Fibroblast of skin of scalp (primary cell): ENCODE measurements around the gene EIF4B. TPM values are rescaled to one million over a fixed set of nuclear protein-coding genes. Genes with fewer than 3 reads are reported as not detected.
A peak's percentile ranks its signal among the peaks of the same experiment; 100 is the strongest.
"Not testable (repeated sequence)": the region's sequence is repeated elsewhere in the genome, so short reads cannot be mapped to it uniquely, and the experiment has no call there.

Experiments
- DNase-seq: peaks from one replicate; pipeline ENCODE4 v3.0.0-alpha.2; 2013
- polyA plus RNA-seq, 2 experiments: library from polyadenylated mRNA; unstranded; fragments of 120-200 nt; gene quantifications; one replicate each; pipeline ENCODE4 v1.2.1, GENCODE V29; 2013; ENCODE audit not compliant: insufficient read length in 2 of 2

Gene EIF4B
- 275 TPM for polyA plus RNA-seq (2013, experiment 1 of 2; ENCODE audit: insufficient read length)
- polyA plus RNA-seq (2013, experiment 2 of 2; ENCODE audit: insufficient read length), result 285 TPM

DNA sequence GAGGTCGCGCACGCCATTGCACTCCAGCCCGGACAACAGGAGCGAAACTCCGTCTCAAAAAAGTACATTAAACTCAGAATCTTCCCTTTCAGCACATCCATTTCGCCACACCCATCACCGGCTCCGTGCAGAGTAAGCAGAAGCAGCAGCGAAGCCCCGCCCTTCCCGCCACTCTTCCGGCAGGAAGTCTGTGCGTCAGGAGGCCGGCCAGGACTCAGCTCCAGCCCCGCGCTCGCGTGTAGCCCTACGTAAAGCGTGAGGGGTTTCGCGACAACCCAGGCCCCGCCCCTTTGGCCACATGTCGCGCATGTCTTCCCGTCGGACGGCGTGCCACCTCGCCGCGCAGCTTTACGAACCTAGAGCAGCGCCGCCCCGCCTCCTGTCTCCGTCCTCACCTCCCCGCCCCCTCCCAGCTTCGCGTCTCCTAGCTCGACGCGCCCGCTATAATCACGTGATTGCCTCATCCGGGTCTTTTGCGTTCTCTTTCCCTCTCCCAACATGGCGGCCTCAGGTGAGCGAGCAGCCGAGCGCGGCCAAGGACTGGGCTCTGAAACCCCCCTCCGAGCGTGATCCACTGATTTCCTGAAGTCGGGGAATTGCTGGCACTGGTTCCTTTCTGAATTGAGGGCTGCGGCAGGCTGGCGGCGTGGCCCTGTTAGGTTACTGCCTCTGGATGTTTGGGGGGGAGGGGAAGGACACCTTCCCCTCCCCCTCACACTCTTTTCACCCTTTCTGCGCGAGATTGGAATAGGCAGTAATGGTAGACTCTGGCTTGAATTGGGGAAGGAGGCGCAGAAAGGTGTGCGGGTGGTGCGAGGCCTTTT lies at the start of gene EIF4B:
TSS of gene EIF4B (plus strand) at position 471 of the 824 bp plus-strand sequence. CDS start at position 499, 28 bp downstream.
- DNase-seq, result peak; percentile 100

GRCh38 chr12:52956987-52957386 lies 49.3 kb upstream of the EIF4B start:
- no peak for DNase-seq

- DNase-seq, result no peak
These were observed 41.5 kb upstream of the EIF4B start for GRCh38 chr12:52964556-52965336.

GRCh38 chr12:52965337-52965731 lies 40.9 kb upstream of the EIF4B start:
- DNase-seq, result no peak

DNA sequence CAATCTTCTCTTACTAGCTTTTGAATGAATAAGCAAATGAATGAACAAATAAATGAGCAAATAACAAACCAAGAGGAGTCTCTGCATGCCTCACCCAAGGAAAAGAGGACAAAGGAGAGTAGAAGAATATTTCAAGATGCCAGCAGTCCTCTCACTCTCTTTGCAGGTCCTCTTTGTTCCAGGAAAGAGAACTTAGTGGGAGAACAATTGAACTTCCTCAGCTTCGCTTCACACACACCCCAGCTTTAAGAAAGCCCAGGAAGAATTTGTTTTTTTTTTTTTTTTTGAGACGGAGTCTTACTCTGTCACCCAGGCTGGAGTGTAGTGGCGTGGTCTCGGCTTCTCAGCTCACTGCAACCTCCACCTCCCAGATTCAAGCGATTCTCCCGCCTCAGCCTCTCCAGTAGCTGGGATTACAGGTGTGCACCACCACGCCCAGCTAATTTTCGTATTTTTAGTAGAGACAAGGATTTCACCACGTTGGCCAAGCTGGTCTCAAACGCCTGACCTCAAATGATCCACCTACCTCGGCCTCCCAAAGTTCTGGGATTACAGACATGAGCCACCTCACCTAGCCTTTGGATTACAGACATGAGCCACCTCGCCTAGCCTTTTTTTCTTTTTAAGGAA lies 37.0 kb upstream of the EIF4B start:
- no peak for DNase-seq

- DNase-seq, result no peak
These were observed 36.3 kb upstream of the EIF4B start for GRCh38 chr12:52969828-52970569.

- peak; percentile 47 for DNase-seq
These were observed 34.5 kb upstream of the EIF4B start for GRCh38 chr12:52971679-52972329.

DNA sequence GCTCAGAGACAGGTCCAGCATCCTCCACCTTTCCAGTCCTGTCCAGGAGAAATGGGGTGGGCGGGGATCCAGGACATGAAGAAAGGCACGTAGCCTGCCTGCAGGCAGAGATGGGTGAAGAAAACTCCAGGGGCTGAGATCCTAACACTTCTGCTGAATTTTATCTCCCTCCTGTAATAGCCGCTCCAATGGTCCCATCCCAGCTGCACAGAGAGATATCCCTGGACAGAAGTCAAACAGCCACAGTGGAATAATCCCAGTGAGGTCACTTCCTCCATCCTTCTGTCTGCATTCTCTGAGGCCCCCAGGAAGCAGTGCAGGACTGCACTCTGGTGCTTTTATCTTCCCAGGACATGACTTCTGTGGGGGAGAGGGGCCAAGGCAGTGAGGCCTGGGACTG lies 31.1 kb upstream of the EIF4B start:
- peak; percentile 46 for DNase-seq

DNA sequence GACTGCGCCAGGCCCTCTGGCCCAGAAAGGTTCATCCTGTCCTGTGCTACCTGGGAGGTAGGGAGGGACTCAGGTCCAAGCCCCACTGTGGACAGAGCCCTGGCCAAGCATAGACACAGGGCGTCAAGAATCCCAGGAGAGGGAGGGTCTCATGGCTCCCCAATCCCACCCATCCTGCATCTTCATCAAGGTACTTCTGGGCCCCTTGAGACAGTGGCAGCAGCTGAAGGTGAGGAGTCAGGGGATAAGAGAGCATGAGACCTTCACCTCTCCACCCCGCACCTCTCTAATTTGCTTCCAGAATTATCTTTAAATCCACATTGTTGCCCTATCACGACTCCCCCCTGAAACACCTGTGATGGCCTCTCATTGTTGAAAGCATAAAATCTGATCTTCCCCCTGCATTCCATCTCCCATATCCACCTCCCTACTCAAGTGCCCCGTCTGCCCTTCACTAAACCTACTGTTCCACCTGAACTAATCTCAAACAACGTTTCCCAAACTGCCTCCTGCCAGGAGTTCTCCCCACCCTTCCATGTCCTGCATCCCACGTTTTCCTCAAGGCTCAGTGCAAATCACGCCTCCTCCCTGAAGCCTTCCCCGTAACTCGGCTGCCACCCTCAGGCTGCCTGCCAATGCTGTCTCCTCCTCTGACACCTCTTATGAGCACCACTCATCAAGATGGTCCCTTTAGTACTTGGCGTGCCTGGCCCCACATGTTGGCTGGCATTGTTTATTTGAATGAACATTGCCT lies 30.3 kb upstream of the EIF4B start:
- peak; percentile 43 for DNase-seq

- DNase-seq, result peak; percentile 84
These were observed 29.6 kb upstream of the EIF4B start for GRCh38 chr12:52976574-52977071.

GRCh38 chr12:52977170-52977569 lies 29.1 kb upstream of the EIF4B start:
- DNase-seq, result peak; percentile 12

DNA sequence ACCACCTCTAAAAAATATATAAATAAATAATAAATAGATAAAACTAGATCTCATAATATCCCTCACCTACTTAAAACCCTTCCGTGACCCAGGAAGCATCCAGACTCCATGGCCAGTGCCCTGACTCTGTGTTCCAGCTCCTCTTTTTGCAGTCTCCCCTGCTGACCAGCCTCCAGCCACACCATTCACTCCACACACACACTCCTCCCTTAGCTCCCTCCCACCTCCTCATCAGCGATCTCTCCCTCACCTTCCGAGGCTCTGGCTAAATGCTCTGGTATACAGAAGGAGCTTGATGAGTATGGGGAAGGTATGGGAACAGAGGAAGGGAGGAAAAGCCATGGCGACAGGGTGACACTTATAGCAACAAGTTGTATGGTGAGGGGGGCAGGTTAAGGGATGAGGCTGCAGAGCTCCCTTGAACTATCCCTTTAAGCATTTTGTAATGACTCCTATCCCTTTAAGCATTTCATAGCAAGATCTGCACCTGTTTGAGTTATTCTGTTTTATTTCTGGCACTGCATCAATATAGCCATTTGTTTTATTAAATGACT lies 26.1 kb upstream of the EIF4B start:
- DNase-seq, result no peak

DNA sequence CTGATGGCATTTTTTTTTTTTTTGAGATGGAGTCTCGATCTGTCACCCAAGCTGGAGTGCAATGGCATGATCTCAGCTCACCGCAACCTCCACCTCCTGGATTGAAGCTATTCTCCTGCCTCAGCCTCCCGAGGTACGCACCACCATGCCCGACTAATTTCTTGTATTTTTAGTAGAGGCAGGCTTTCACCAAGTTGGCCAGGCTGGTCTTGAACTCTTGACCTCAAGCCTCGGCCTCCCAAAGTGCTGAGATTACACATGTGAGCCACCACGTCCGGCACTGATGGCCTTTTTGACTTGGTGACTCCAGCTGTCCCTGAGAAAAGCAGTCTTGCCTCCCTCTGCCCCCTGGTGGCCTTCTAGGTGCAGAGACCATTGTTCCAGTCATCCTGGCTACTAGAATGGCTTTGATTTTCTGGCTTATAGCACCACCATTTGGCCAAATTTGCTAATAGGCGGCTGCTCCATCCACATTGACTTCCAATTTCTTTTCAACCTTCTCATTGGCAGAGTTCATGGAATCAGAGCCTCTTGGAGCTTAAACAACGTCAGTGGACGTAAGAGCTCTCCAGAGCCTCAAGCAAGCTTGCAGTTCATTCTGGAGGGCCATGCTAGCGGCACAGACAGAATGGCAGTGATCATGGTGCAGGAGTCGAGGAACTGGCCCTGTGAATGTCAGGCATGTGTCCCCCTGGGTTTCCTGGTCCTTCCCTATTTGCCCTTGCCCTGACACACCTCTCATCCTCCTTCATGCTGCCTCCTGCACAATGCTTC lies 25.4 kb upstream of the EIF4B start:
- DNase-seq, result peak; percentile 89

DNA sequence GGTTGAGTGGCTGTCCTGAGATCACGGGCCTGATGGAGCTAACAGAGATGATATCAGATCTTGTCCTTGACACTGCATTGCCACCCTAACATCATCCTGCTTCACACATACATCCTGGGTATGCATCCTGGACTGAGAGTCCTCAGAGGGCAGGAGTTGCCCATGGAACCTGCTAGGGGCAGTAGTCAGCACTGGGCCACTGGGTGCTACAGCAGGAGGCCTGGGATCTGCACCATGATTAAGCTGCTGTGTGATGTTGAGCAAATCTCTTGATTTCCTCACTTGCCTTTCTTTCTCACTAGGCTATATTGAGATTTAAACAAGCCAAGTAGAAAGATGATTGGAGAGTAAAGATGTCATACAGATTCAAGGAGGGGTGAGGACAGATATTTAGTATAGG lies 22.1 kb upstream of the EIF4B start:
- no peak for DNase-seq

DNA sequence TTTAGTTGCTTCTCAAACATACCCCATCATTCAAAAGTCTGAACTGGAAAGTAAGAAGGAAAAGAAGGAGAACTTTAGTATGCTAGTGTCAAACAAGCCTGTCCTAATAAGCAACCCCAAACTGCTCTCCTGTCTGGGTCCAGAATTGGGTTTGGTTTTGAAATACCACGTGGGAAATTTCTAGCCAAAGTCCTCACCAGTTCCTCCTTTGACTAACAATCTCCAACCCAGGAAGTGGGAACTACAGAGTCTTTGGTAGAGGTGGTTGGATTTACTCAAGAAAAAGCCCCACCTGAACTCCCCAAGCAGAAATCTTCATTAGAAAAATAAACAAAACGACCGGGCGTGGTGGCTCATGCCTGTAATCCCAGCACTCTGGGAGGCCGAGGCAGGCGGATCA lies 17.4 kb upstream of the EIF4B start:
- DNase-seq, result no peak

- no peak for DNase-seq
These were observed 16.1 kb upstream of the EIF4B start for GRCh38 chr12:52990206-52990605.

DNA sequence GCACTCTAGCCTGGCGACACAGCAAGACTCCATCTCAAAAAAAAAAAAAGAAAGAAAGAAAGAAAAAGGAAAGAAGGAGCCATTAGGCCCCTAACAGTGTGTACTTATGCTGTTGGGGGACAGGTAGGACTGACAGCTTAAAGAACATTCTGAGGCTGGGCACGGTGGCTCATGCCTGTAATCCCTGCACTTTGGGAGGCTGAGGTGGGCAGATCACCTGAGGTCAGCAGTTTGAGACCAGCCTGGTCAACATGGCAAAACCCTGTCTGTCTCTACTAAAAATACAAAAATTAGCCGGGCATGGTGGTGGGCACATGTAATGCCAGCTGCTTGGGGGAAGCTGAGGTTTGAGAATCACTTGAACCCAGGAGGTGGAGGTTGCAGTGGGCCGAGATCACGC lies 14.0 kb upstream of the EIF4B start:
- not testable (repeated sequence) for DNase-seq

DNA sequence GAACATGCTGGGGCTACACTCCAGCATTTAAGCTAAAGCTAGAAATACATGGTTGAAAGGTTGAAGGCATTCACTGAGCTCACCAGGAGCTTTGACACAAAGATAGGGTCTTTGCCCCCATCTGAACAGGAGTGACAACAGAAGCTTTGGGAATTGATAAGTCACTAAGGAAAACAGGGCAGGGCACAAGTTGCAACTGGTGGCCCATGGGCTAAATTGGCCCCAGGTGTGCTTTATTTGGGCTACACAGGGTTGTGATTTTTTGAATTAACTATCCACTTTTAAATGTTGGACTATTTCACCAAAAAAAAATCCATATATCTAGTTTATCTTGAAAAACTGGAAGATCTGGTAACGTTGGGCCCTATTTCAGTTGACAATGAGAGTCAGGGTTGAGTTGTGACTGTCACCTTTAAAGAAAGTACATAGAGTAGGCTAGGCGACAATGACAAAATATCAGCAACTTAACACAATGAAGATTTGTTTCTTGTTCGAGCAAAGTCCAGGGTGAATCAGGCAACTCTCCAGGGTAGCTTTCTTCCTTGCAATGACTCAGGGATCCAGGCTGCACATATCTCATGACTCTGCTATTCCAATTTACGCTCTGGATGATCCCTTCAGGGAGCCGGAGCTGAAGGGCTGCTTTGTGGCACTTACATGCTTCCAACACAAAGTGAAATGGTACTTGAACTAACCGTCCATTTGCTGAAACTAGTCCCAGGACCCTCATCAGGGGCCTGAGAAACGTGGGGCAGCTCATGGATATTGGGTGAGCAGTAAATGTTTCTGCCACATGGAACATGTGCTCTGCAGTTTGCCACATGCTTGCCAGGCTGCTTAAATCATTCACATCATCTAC lies 13.3 kb upstream of the EIF4B start:
- no peak for DNase-seq

DNA sequence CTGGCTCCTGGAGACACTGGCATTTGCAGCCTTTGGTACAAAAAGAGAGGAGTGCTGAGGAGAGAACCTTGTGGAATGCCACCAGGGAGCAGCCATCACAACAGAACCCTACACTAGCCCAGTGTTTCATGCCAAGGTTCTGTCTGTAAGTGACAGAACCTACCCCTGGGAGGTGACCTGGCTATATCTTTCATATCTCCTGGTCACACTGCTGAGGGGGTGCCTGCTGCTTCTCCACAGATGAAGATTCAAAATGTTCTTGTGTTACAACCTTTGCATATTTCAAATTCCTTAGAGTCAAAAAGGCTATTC lies 12.7 kb upstream of the EIF4B start:
- no peak for DNase-seq
